Measurements from ENCODE around the gene SETDB1. TPM values are rescaled to one million over a fixed set of nuclear protein-coding genes. Genes with fewer than 3 reads are reported as not detected.

Gene SETDB1
- total RNA-seq, 1 donor from 2014 or later: 81.6 TPM

DNA sequence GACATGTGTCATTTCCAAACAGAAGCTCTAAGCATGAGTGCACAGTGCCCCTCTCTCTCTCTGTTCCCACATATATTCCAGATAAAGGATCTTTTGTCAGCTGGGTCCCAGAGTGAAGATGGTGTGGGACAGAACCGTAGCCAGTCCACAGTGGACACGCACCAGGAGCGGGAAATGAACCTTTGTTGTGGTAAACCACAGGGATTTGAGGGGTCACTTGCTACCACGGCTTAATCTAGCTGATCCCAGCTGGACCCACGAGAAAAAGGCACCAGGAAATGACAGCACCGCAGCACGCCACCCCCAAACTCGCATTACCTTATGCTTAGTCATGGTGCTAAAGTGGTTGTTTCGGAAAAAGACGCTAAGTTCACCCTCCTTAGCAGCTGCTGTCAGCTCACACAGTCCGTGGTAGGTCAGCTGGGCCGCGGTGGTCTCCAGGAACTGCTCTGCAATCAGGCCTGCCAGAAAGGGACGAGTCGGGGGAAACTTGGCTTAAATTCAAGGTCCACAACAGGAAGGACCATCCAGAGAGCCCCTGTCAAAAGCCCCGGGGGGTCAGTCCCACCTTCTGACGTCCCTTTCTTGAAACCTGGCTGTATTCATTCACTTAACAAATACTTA is 73.0 kb downstream of the SETDB1 start:
- Mint-ChIP-seq H3K4me3 (no peak overlapping the region), H3K4me1 (peaks cover 20% of the 10 kb centered on the region)
- TF ChIP-seq, protein P1, sequence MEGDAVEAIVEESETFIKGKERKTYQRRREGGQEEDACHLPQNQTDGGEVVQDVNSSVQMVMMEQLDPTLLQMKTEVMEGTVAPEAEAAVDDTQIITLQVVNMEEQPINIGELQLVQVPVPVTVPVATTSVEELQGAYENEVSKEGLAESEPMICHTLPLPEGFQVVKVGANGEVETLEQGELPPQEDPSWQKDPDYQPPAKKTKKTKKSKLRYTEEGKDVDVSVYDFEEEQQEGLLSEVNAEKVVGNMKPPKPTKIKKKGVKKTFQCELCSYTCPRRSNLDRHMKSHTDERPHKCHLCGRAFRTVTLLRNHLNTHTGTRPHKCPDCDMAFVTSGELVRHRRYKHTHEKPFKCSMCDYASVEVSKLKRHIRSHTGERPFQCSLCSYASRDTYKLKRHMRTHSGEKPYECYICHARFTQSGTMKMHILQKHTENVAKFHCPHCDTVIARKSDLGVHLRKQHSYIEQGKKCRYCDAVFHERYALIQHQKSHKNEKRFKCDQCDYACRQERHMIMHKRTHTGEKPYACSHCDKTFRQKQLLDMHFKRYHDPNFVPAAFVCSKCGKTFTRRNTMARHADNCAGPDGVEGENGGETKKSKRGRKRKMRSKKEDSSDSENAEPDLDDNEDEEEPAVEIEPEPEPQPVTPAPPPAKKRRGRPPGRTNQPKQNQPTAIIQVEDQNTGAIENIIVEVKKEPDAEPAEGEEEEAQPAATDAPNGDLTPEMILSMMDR (conservative IDR thresholded peaks at IDR 0.05): no peak

DNA sequence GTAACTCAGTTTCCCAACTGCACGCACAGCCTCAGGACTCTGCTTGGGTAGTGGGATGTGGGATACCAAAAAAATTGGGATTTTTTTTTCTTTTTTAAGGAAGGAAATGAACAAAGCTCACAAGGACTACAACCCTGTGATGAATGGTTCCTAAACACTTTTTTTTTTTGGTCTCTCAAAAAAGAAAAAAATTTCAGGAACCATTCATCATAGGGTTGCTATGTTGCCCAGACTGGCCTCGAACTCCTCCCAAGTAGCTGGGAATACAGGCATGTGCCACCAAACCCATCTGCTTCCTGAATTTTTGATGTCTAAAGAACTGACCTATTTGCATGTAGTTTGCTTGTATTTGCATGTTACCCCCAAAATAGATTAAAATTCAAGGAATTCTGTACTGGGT is 73.8 kb downstream of the SETDB1 start:
- Mint-ChIP-seq H3K4me3 (no peak overlapping the region), H3K4me1 (peaks cover 20% of the 10 kb centered on the region), H3K9me3 (no peaks in the 10 kb centered on the region), H3K27me3 (ENCODE audit: low read depth) (no peaks in the 10 kb centered on the region), H3K27ac (ENCODE audit: unreplicated experiment) (no peak overlapping the region), H3K36me3 (ENCODE audit: low read depth) (no peaks in the 10 kb centered on the region)
- TF ChIP-seq, protein P1 (conservative IDR thresholded peaks at IDR 0.05): no peak
- no peak for DNase-seq (ENCODE audit: low read depth, low spot score)

More for the DNA sequence above, 73.0 kb downstream of the SETDB1 start:
- no peaks in the 10 kb centered on the region for H3K9me3 Mint-ChIP-seq
- H3K27ac Mint-ChIP-seq (ENCODE audit: unreplicated experiment): peak overlapping the region; percentile 13
- H3K27me3 Mint-ChIP-seq (ENCODE audit: low read depth): no peaks in the 10 kb centered on the region
- DNase-seq (ENCODE audit: low read depth, low spot score): no peak
- no peaks in the 10 kb centered on the region for H3K36me3 Mint-ChIP-seq (ENCODE audit: low read depth)

DNA sequence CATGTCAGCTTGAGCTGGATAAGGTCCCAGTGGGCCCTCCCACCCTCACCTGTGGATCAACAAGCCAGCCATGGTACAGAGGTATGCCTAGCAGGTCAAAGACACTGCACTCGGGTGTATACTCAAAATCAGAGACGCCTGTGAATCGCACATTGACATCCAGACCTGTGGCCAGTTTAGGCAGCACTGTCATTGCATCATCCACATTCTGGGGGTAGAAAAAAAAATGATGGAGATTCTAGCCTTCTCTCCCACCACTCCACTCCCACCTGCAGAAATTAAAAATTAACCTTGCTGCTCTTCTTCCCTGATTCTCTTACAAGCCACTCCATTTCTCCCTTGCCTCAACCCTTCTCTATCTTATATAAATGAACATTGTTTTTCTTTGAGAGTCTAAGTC is 74.2 kb downstream of the SETDB1 start:
- Mint-ChIP-seq H3K9me3 (no peaks in the 10 kb centered on the region), H3K36me3 (ENCODE audit: low read depth) (no peaks in the 10 kb centered on the region), H3K4me3 (no peak overlapping the region), H3K27me3 (ENCODE audit: low read depth) (no peaks in the 10 kb centered on the region), H3K27ac (ENCODE audit: unreplicated experiment) (no peak overlapping the region), H3K4me1 (peaks cover 22% of the 10 kb centered on the region)
- TF ChIP-seq, protein P1 (conservative IDR thresholded peaks at IDR 0.05): no peak
- no peak for DNase-seq (ENCODE audit: low read depth, low spot score)

DNA sequence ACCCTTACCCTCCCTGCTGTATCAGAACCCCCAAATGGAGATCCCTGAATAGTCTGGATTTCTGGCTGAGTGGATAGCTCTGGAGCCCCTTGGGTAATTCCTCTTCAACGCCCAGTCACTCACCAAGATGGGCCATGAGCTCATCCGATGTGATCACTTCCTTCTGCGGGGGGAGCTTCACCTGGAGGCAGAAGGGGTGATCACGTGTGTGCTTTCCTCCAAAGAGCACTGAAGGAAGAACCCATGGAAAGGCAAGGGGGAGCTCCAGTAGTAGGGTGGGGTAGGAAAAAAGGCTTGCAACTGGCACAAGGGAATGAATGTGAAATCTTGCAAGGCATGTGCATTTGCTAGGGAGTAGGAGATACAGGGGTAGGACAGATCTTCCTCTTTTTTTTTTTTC is 75.4 kb downstream of the SETDB1 start:
- TF ChIP-seq, protein P1 (conservative IDR thresholded peaks at IDR 0.05): no peak
- Mint-ChIP-seq H3K27ac (ENCODE audit: unreplicated experiment) (no peak overlapping the region), H3K9me3 (no peaks in the 10 kb centered on the region), H3K27me3 (ENCODE audit: low read depth) (no peaks in the 10 kb centered on the region), H3K4me3 (no peak overlapping the region), H3K36me3 (ENCODE audit: low read depth) (no peaks in the 10 kb centered on the region), H3K4me1 (peaks cover 27% of the 10 kb centered on the region)
- DNase-seq (ENCODE audit: low read depth, low spot score): no peak

DNA sequence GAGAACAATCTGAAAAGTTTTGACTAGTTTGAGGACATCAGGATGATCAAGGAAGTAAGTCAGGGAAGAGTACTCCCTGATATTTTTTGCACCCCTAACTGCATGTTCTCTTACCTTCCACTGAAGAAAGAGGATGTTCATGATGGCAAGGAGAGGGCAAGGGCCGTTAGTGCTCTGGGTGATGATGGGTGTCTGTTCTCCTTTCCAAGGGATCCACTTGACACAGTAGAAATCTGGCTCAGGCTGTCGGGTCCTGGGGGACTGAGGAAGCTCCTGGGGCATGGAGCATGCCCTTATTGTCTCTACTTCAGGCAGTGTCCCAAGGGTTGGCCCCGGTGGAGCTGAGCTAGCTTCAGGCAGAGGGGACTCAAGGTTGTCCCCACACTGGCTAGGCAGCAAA is 75.9 kb downstream of the SETDB1 start:
- TF ChIP-seq, protein P1 (conservative IDR thresholded peaks at IDR 0.05): no peak

More for the DNA sequence above, 75.9 kb downstream of the SETDB1 start:
- Mint-ChIP-seq H3K4me1 (peaks cover 32% of the 10 kb centered on the region), H3K9me3 (no peaks in the 10 kb centered on the region), H3K4me3 (no peak overlapping the region), H3K27me3 (ENCODE audit: low read depth) (no peaks in the 10 kb centered on the region), H3K36me3 (ENCODE audit: low read depth) (no peaks in the 10 kb centered on the region), H3K27ac (ENCODE audit: unreplicated experiment) (no peak overlapping the region)
- DNase-seq (ENCODE audit: low read depth, low spot score): no peak
